MCF 10A (cell line): Measurements from ENCODE around the gene SLX4IP. TPM values are rescaled to one million over a fixed set of nuclear protein-coding genes. Genes with fewer than 3 reads are reported as not detected.

Experiments used
- BruUV-seq: library from RNA; stranded (reverse); fragments of 400-500 nt; replicated peaks from 2 replicates; lab custom pipeline; 2021; lab: Mats Ljungman, UMichigan
- CTCF ChIA-PET: fragments of 300-600 bp; sonication (Branson Sonifier 250); formaldehyde crosslinking; extraction: SDS; loops from one replicate; lab custom pipeline; 2021; ENCODE audit warnings: antibody characterized with exemption, inconsistent platforms; lab: Yijun Ruan, JAX
- POLR2A ChIA-PET: fragments of 300-600, 350-650 bp; sonication (Branson Sonifier 250); formaldehyde crosslinking; extraction: SDS; loops from one replicate; lab custom pipeline; 2020; ENCODE audit warnings: antibody characterized with exemption, inconsistent platforms; lab: Yijun Ruan, JAX
- DNase-seq: peaks from one replicate; pipeline ENCODE4 v3.0.0-alpha.2; 2018; ENCODE audit not compliant: unreplicated experiment
- H3K27ac Mint-ChIP-seq: one replicate; pipeline ENCODE4 v1.8.0; 2022; ENCODE audit warnings: mild to moderate bottlenecking, low read depth, mixed read lengths; ENCODE audit not compliant: unreplicated experiment
- H3K27me3 Mint-ChIP-seq: one replicate; pipeline ENCODE4 v1.8.0; 2022; ENCODE audit warnings: mixed read lengths; ENCODE audit not compliant: insufficient read depth, unreplicated experiment
- H3K36me3 Mint-ChIP-seq: one replicate; pipeline ENCODE4 v1.8.0; 2022; ENCODE audit warnings: mild to moderate bottlenecking, moderate library complexity, mixed read lengths; ENCODE audit not compliant: insufficient read depth, unreplicated experiment
- H3K4me1 Mint-ChIP-seq: one replicate; pipeline ENCODE4 v1.8.0; 2022; ENCODE audit warnings: mixed read lengths; ENCODE audit not compliant: insufficient read depth, unreplicated experiment
- H3K4me3 Mint-ChIP-seq: one replicate; pipeline ENCODE4 v1.8.0; 2022; ENCODE audit warnings: mild to moderate bottlenecking, moderate library complexity, mixed read lengths; ENCODE audit not compliant: unreplicated experiment
- H3K9me3 Mint-ChIP-seq: one replicate; pipeline ENCODE4 v1.8.0; 2022; ENCODE audit warnings: mixed read lengths; ENCODE audit not compliant: unreplicated experiment
- CTCF ChIP-seq: fragments of 200-600 bp; IDR thresholded peaks from one replicate; pipeline ENCODE4 v1.8.0; 2022; ENCODE audit warnings: antibody characterized with exemption, mild to moderate bottlenecking; ENCODE audit not compliant: unreplicated experiment
- intact Hi-C: fragments of 100-400 bp; cut with micrococcal nuclease; formaldehyde crosslinking; loops from 2 replicates; pipeline ENCODE4 v1.14.1; 2022
- total RNA-seq: library from RNA; stranded (reverse); gene quantifications from 2 replicates; pipeline ENCODE4 v1.2.3, GENCODE V29; 2022

Gene SLX4IP
- total RNA-seq, 1 experiment from 2014 or later = 11.2 TPM

GRCh38 chr20:10590950-10591671 is 156.0 kb downstream of the SLX4IP start:
- Mint-ChIP-seq H3K9me3 (peaks cover 7% of the 10 kb centered on the region), H3K4me3 (peak overlapping the region; percentile 24), H3K36me3 (peaks cover 11% of the 10 kb centered on the region), H3K4me1 (peaks cover 37% of the 10 kb centered on the region), H3K27ac (peak overlapping the region; percentile 96), H3K27me3 (no peaks in the 10 kb centered on the region)
- ChIA-PET CTCF (interaction anchor here (0.6 to 1.2 kb wide), 12 partner anchors 9 to 953 kb away, joined by 3 to 6 read pairs (median 3); no protein-coding TSS in a partner anchor), POLR2A (interaction anchor here (0.6 to 4.0 kb wide), 19 partner anchors 9 to 156 kb away, joined by 3 to 16 read pairs (median 4); partner anchors contain the start of gene SLX4IP)
- DNase-seq = peak; percentile 76
- intact Hi-C loops = loop anchor here (5.0 kb wide), 1 partner anchor 34 kb away; no protein-coding TSS in a partner anchor
- BruUV-seq = no TSS peak
- no peak for TF ChIP-seq CTCF

- H3K4me3 Mint-ChIP-seq = no peak overlapping the region
- H3K36me3 Mint-ChIP-seq = peaks cover 11% of the 10 kb centered on the region
- no peaks in the 10 kb centered on the region for H3K27me3 Mint-ChIP-seq
- intact Hi-C loops = loop anchor here (5.0 kb wide), 1 partner anchor 35 kb away; no protein-coding TSS in a partner anchor
- H3K9me3 Mint-ChIP-seq = peaks cover 7% of the 10 kb centered on the region
- no TSS peak for BruUV-seq
- DNase-seq = peak; percentile 38
- no peak for TF ChIP-seq CTCF
- ChIA-PET CTCF (interaction anchor here (0.6 to 1.3 kb wide), 8 partner anchors 10 to 614 kb away, joined by 3 to 5 read pairs (median 4); no protein-coding TSS in a partner anchor), POLR2A (interaction anchor here (0.6 to 4.0 kb wide), 20 partner anchors 13 to 1351 kb away, joined by 3 to 16 read pairs (median 4); partner anchors contain the start of genes JAG1 and SLX4IP)
- peak overlapping the region; percentile 96 for H3K27ac Mint-ChIP-seq
- peaks cover 42% of the 10 kb centered on the region for H3K4me1 Mint-ChIP-seq
Measured at GRCh38 chr20:10591946-10592521, 156.9 kb downstream of the SLX4IP start.

GRCh38 chr20:10594296-10594868 is 159.3 kb downstream of the SLX4IP start:
- Mint-ChIP-seq H3K36me3 (peaks cover 11% of the 10 kb centered on the region), H3K27me3 (no peaks in the 10 kb centered on the region), H3K9me3 (peaks cover 7% of the 10 kb centered on the region), H3K4me3 (no peak overlapping the region), H3K4me1 (peaks cover 45% of the 10 kb centered on the region), H3K27ac (peak overlapping the region; percentile 96)
- POLR2A ChIA-PET = interaction anchor here (0.6 to 5.3 kb wide), 9 partner anchors 8 to 160 kb away, joined by 3 to 29 read pairs (median 3); partner anchors contain the start of gene MKKS
- no peak for TF ChIP-seq CTCF
- intact Hi-C loops = loop anchor here (5.0 kb wide), 1 partner anchor 37 kb away; no protein-coding TSS in a partner anchor
- CTCF ChIA-PET = interaction anchor here (0.5 to 1.5 kb wide), 3 partner anchors 13 to 78 kb away, joined by 3 to 8 read pairs (median 5); no protein-coding TSS in a partner anchor
- BruUV-seq = no TSS peak
- peak; percentile 54 for DNase-seq
